HG02981 (cell line): Measurements from ENCODE around the gene ARHGAP19.

Source experiments
- ATAC-seq: cut with Tn5 transposase; IDR thresholded peaks from one replicate; pipeline ENCODE4 v1.9.1; 2021; ENCODE audit warnings: mild to moderate bottlenecking, moderate library complexity; ENCODE audit not compliant: unreplicated experiment

Gene ARHGAP19

DNA sequence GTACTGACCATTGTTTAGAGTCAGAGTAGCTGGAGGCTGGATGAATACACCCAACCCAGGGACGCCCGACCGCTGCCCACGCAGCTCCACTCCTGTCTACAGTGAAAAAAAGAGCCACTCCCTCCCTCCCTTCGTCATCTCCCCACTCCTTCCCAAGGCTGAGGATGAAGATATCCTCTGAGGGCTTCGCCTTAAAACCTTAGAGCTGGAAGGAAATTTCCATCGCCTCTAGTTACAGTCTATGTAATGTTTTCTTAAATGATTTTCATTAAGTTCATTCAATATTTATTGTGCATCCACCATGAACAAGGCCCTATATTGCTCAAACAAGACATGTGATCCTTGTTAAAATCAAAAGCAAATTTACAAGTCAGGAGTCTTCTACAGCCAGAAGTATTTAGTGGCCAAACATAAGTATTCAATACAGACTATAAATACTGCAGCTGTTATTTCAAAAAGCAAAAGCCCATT is 95.4 kb downstream of the ARHGAP19 start:
- ATAC-seq, result no peak

DNA sequence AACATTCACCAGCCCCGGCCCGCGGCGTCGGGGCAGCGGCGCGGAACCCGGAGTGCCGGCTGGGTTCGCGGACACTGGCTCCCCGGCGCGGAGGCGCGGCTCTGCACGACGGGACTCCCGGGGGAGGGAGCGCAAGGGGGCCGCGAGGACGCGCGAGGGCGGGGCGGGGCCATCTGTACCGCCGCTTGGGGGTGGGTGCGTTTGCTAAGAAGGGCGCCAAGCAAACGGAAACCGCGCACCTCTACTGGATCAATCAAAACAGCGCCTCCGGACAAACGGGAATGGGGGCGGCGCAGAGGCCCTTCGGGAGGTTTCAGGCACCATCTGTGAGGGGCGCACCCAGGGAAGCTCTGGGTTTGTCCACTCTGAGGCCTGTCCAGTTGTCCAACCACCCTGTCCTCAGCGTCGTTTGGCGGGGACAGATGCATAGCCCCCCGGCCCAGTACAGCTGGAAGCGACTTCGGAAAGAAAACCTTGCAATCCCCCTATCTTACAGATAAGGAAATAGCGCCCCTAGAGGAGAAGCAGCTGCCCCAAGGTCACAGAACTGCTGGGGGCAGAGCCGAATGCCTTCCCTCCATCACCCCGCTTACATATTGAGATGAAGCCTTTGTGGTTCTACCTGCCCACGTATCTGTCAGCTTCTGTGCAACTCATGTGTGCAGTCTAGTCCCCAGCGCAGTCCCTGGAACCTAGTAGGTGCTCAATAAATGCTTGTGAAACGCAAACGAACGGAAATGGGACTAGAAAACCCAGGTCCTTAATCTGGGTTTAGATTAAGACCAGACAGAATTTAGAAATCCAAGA is 96.0 kb downstream of the ARHGAP19 start:
- ATAC-seq, result no peak

DNA sequence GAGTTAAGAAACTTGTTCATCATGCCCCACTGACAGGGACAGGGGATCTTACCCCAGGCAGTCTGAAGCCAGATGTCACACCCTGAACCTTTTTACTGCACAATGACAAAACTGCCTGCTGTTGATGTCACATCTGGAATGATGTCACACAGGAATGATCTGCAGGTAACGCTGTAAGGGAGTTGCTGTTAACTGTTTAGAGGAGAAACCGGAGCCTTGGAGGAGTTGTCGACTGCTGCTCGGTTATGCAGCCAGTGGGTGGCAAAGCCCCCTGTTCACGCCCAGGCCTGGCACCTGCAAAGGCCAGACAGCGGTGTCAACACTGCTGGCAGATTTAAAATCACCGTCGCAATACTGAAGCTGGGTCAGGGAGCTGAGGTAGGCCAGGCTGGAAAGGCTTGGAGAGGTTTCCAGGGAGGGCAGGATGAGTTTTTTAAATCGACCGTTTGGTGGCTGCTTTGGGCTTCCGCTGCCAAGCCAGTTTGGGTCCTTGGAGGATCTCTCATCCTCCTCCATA is 96.7 kb downstream of the ARHGAP19 start:
- no peak for ATAC-seq

DNA sequence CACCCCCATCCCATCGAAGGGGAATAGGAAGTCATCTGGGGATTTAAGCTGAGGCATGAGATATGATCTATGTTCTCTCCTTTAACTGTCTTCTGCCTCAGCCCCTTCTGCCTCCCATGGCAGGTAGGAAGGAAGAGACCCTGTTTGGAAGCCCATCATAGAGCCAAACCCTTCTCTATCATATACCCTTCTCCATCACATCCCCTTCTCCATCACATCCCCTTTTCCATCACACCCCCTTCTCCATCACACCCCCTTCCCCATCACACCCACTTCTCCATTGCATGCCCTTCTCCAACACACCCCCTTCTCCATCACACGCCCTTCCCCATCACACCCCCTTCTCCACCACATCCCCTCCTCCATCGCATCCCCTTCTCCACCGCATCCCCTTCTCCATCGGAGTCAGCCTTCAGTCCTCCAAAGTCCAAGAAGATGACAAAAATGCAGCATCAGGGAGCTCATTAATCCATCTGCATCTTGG is 99.4 kb downstream of the ARHGAP19 start:
- no peak for ATAC-seq

DNA sequence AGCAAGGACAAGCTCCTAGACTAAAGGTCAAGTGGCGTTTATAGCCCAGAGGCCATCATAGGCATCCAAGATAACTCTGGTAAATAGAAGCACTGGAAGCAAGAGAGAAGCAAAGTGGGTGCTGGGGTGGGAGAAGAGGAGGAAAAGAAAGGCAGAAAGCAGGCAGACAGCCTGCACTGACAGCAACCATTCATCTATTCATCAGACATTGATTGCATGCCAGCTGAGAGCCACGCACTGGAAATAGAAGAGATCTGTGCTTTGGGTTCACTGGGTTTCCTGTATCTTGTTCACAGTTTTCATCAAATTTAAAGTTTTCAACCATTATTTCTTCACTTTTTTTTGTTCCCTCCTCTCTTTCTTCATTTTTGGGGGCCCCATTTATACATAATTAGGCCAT is 102.0 kb downstream of the ARHGAP19 start:
- no peak for ATAC-seq

DNA sequence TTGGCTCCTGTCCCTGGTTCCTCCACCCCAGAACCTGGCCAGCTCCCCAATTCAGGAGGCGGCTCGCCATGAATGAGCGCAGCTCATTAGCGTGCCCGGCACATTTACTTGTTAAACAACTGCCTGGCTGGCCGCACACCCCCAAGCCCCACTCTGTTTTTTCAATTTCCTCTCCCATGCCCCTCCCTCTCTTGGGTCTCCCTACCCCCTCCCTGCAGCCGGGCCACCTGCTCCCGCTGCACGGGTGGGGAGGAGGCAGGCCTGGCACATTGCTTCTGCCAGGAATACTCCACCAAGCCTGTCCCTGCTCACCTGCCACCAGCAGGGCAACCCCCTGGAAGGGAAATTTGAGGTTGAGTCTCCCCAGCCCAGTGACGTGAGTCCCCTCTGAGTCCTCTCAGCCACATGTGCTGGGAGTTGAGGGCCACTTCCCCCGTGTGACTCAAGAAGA is 104.2 kb downstream of the ARHGAP19 start:
- ATAC-seq, result no peak

DNA sequence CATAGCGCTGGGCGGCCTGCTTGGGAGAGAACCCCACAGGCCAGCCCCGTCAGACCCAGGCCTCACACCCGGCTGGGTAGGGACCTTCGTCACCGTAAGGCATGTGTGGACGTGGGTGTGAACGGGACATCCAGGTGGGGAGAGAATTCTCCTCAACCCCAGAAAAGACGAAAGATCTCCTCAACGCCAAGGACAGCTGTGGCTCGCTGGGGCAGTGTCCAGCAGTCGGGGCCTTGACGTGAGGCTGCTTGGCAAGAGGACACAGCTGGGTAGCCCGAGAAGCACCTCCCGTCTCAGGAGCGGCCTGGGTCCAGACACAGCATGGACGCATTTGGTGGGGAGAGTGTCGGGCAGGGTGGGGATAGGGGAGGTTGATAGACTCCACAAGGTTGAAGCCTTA is 105.5 kb downstream of the ARHGAP19 start:
- ATAC-seq, result no peak

DNA sequence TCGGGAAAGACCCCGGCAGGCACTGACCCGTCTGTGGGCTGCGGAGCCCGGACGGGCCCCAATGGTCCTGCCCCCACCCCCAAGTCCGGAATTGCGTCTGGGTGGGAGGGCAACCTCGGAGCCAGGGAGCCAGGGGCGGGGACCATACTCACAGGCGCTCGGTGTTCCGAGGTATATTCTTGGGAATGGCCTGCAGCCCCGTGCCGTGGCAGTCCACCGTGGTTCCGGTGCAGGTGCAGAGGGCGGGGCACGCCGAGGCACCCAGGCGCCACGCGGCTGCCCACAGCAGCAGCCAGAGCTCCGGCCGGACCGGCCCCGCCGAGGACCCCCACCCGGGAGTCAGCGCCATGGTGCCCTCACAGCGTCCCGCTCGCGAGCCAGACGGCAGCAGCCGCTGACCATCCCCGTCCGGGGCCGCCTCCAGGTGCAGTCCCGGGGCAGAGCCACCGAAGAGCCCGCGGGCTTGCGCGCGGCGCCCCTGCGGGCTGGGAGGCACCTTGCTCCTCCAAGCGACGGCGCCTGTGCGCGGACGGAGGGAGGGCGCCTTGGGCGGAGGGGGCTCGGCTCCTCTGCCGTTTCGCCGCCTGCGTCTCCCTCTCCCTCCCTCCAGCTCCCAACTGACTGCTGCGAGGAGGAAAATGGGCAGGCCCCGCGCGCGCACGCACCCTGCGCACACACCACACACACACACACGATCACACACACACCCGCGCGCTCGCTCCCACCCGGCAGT is 106.9 kb downstream of the ARHGAP19 start, which contains the start of gene SLIT1:
Gene SLIT1, minus strand, starts transcription at position 634 of the 733 bp plus-strand sequence. Its CDS starts 285 bp downstream, at position 349.
- no peak for ATAC-seq

DNA sequence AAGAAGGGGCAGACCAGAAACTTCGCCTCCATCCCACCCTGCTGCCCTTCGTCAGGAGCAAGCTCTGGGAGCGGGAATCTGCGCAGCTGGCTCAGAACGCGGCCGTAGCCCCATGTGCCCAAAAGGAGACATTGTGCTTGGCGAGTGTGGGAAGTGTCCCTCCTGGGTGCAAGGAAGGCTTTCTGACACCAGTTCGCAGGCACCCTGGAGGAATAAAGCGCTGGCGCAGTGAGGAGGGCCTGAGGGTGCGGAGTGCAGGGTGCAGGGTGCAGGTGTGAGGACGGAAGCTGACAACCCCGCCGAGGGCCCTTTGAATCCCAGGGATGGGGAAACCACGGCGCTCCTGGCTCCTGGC is 107.5 kb downstream of the ARHGAP19 start:
- ATAC-seq, result no peak

DNA sequence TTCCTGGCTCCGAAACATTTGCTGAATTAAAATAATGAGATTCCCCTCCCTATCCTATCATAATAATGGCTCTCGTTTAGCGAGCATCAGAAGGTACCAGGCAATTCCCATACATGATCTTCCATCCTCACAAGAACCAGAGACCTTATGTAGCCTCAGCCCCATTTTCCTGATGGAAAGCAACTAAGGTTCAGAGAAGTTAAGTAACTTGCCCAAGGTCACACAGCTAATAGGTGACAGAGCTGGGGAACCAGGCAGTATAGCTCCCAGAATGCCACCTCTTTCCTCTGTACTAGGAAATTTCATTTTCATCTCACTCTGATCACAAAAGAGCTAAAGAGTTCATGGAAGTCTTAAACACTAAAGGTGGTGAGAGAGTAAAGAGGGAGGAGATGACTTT is 109.1 kb downstream of the ARHGAP19 start:
- ATAC-seq, result no peak

DNA sequence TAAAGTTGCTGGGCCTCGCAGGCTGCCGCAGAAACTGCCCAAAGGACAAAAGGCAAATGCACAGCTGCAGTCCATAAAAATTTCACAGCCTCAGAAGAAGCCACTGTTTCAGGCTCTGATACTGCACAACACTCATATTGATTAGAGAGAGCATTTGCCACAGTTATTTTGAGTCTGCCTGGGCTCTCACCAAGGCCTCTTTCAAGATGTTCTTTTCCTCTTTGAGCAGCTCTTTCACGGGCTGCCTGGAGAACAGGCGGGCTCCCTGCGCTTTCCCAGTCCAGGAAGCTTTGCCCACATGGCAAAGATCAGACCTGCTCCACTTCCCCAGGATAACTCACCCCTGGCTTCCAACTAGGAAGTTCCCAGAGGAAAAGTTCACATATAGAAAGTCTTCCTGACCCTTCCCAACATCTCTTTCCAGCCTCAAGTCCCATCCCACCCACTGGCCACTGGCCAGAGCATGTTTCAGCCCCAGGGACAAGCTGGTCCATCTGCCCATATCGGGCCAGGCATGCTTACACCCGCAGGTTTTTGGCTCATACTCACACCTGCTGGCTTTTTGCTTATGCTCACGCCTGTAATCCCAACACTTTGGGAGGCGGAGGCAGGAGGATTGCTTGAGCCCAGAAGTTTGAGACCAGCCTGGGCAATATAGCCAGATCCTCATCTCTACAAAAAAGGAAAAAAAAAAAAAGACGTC is 110.0 kb downstream of the ARHGAP19 start:
- ATAC-seq, result no peak

DNA sequence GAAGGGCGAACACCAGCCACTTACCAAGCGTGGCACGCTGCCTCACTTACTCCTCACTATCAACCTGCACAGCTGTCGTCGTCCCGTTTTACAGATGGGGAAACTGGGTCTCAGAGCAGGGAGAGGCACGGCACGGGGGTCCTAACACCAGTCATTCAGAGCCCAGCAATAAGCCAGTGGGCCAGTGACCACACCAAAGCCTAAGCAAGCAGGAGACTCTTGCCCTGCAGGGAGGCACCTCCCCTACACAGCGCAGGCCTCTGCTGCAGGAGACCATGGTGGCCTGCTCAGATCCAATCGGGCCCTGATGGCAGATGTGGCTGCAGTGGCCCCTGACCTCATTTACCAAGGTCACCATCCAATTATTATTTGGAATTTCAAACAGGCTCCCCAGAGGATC is 111.5 kb downstream of the ARHGAP19 start:
- no peak for ATAC-seq

DNA sequence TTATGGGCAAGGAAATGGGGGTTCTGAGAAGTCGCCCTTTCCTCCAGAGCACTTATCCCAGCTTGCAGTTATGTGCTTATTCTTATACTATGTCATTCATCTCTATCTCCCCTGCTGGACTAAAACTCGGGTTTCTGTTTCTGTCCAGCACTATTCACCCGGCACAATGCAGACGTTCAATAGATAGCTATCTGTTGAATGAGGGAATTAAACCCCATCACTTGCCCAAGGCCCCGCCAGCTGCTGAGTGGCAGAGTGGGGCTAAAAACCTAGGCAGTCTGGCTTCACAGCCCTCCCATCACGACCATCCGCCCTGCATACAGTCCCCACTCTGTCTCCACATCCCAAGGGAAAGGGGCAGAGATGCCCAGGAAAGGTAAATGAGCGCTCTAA is 112.1 kb downstream of the ARHGAP19 start:
- no peak for ATAC-seq

DNA sequence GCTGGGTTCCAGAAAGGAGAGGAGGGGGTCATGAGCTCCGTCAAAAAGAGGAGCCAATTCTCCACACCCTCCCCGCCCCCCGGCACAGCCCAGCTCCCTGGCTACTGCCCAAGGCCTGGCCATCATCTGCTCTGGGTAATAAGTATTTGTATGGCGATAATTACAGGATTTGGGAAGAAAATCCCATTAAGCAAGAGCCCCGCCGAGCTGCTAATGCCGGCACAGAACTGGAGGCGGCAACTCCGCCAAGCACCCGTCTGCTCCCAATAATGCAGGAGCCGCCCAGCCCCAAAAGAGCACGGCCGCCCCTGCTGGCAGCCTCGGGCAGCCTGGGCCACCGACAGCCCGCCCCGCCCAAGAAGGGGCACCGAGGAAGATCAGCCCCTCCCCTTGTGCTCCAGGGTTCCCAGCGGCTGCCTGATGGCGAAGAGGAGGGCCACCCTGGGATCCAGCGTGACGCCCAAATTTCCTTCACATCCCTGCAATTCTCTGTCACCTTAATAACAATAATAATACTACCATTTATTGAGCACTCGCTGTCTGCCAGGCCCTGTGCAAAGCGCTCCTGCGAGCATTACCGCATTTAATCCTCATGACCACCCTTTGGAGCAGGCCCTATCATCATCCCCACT is 112.6 kb downstream of the ARHGAP19 start:
- no peak for ATAC-seq

DNA sequence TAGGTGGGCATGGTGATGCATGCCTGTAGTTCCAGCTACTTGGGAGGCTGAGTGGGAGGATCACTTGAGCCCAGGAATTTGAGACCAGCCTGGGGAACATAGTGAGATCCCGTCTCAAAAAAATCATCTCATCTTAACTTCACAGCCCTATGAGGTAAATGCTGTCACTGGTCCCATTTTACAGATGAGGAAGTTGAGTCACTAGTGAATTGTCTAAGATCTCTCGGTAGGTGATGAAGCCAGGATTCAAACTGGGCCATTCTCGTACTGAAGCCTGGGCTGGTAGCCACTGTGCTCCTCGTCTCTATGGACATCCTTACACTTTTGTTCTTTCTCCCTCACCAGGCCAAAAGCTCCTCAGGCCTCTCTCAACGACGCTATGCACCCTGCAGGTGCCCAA is 113.1 kb downstream of the ARHGAP19 start:
- no peak for ATAC-seq

DNA sequence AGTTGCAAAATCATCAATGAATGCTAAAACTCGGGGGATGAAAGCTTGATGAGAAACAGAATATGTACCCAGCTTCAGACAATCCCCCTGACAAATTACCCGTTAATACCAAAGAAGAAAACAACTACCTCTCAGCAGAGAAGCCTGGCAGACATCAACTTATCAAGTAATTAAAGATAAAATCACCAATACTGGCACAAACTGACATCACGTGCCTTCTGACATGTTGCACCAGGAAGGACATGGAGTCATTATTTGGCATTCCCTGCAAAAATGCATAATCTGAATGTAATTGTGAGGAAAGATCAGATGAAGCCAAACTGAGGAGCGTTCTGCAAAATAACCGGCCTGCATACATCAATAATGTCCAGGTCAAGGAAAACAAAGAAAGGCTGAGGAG is 114.4 kb downstream of the ARHGAP19 start:
- ATAC-seq, result no peak

DNA sequence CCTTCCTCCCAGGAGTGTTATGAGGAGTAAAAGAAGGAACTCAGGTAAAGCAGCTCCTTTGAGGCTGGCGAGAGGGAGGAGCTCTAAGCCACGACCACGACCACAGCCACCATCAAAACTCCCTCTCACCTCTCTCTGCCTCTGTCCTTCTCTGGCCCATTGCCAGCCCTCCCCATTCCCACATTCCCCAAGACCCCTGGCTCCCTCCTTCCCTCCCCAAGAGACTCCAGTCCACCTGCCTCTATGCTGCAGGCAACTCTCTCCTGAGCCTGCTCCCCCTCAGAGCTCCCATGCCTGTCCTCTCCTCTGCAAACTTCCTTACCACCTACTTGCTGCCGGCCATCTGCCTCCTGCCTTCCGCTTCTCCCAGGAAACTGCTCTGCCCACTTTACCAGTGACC is 116.2 kb downstream of the ARHGAP19 start:
- ATAC-seq, result no peak

DNA sequence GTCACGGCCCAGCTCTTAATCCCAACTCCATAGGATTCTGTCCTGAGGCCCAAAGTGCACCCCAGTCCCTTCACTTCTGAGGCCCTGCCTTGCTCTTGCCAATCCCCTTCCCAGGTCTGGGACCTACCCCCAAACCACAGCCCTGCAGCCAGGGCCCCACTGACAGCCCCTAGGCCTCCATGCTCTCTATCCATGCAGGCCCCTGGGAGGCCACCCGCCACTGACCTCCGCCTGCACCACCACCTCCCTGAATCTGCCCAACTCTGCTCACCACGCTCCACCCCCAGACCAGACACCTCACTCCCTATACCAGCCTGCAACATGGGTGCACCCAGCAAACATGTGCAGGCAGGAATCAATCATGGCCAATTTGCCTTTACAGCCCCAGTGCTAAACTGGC is 116.9 kb downstream of the ARHGAP19 start:
- no peak for ATAC-seq

DNA sequence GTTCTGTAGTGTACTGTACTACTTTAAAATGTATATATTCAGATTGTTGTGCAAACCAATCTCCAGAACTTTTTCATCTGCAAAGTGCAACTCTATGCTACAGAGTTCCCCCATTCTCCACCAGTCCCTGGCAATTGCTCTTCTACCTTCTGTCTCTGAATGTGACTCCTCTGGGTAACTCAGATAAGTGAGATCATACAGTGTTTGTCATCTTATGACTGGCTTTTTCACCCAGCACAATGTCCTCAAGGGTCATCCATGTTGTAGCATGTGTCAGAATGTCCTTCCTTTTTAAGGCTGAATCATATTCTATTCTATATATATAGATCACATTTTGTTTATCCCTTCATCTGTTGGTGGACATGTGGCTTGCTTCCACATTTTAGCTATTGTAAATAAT is 117.5 kb downstream of the ARHGAP19 start:
- ATAC-seq, result no peak

DNA sequence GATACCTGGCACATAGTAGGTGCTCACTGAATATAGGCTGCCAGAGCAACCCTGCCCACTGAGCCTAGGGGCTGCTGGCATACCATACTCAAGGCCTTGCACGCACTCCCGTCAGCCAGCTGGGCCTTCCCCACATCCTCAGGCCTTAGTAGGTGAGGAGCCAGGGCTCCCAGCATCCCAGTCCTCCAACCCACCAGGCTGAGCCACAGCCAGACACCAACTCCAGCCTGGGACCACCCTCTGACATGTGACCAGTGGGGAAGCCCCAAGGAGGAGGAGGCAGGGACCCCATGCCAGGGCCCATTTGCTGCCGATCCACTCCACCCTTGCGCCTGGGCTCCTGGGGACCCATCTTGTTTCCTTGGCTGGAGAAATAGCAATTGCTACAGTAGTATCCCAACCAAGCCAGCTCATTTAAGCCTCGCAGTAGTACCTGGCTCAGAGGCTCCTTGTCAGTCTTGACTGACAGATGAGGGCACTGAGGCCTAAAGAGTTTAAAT is 118.1 kb downstream of the ARHGAP19 start:
- ATAC-seq, result no peak

DNA sequence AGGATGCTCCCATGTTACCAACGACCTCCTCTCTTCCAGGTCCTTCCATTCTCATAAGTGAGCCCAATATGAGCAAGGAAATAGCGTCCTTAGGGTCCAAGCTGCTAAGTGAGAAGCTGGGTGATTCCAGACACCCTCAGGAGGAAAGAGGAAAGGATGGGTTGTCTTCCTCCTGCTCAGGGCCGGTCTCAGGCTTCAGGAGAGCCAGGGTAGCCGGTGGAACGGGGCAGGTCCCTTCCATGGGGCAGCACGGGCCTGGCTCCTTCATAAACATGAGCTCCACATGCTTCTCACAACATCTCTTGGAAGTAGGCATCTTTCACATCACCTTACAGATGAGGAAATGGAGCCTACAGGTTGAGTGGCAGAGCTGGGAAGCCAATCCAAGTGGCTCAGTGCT is 119.4 kb downstream of the ARHGAP19 start:
- ATAC-seq, result no peak
